Fibroblast of skin of left biceps (primary cell): ENCODE data around the gene SLC25A34.

ENCODE experiments used
- DNase-seq, 2 experiments: peaks; one replicate each; pipeline ENCODE4 v3.0.0-alpha.2; 2013; ENCODE audit warnings: low read depth in 2 of 2

SLC25A34 gene

GRCh38 chr1:15714406-15715136 lies 21.5 kb upstream of the SLC25A34 start:
- DNase-seq, result no peak

- no peak for DNase-seq
Observed at GRCh38 chr1:15717418-15718125, 18.5 kb upstream of the SLC25A34 start.

GRCh38 chr1:15718199-15718601 lies 17.9 kb upstream of the SLC25A34 start:
- DNase-seq, result no peak

- no peak for DNase-seq
Observed at GRCh38 chr1:15719381-15720120, 16.5 kb upstream of the SLC25A34 start.

- no peak for DNase-seq
Observed at GRCh38 chr1:15720861-15721260, 15.2 kb upstream of the SLC25A34 start.

GRCh38 chr1:15722411-15722810 lies 13.6 kb upstream of the SLC25A34 start:
- no peak for DNase-seq

GRCh38 chr1:15722836-15723532 lies 13.1 kb upstream of the SLC25A34 start:
- no peak for DNase-seq

GRCh38 chr1:15723631-15724246 lies 12.3 kb upstream of the SLC25A34 start:
- DNase-seq, result no peak

GRCh38 chr1:15724949-15725880 lies 10.8 kb upstream of the SLC25A34 start:
- no peak for DNase-seq

- DNase-seq, result no peak
Observed at GRCh38 chr1:15726508-15726907, 9.6 kb upstream of the SLC25A34 start.

GRCh38 chr1:15727021-15727420 lies 9.0 kb upstream of the SLC25A34 start:
- no peak for DNase-seq

GRCh38 chr1:15727424-15727823 lies 8.6 kb upstream of the SLC25A34 start:
- DNase-seq, result no peak

GRCh38 chr1:15727866-15728534 lies 8.1 kb upstream of the SLC25A34 start:
- DNase-seq, result no peak

GRCh38 chr1:15728937-15729657 lies 7.0 kb upstream of the SLC25A34 start:
- DNase-seq, result no peak

- DNase-seq, result no peak
Observed at GRCh38 chr1:15730423-15730822, 5.6 kb upstream of the SLC25A34 start.

- DNase-seq, result no peak
Observed at GRCh38 chr1:15730936-15731335, 5.1 kb upstream of the SLC25A34 start.

GRCh38 chr1:15731735-15732685 lies 4.0 kb upstream of the SLC25A34 start:
- no peak for DNase-seq

- DNase-seq, result no peak
Observed at GRCh38 chr1:15732686-15733081, 3.4 kb upstream of the SLC25A34 start.
